HG02588 (cell line): Measurements from ENCODE around the gene PLEKHG4.
A peak's percentile ranks its signal among the peaks of the same experiment; 100 is the strongest.

Experiments
- ATAC-seq: cut with Tn5 transposase; IDR thresholded peaks from one replicate; pipeline ENCODE4 v1.9.1; 2021; ENCODE audit warnings: mild to moderate bottlenecking, moderate library complexity; ENCODE audit not compliant: unreplicated experiment

PLEKHG4 gene

DNA sequence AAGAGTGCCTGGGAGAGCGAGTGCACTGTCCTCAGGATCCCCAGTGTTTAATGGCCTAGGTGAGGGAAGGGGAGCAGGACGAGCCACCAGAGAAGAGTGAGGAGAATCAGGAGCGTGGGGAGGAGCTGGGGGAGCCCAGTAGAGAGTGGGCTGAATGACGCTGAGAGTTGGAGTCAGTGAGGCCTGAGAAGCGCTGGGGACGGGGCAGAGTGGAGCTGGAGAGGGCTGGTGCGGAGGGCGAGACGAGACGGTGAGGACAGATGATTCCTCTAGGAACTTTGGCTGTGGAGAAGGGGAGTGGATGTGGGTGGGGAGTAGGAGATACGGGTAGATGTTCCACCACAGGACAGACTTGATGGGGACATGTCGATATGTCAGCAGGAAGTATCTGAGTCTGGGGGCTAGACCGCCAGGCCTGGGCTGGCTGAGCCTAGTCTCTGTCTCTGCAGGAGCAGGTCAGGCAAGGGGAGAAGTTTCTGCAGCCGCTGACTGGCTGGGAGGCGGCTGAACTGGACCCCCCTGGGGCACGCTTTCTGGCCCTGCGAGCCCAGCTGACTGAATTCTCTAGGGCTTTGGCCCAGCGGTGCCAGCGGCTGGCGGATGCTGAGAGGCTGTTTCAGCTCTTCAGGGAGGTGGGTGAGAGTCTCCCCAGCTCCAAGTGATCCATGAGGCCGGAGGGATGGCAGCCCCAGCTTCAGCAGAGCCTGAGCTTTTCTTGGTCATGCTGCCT lies 4.7 kb downstream of the PLEKHG4 start:
- no peak for ATAC-seq

- no peak for ATAC-seq
Observed at GRCh38 chr16:67284699-67285646, 5.6 kb downstream of the PLEKHG4 start.

- no peak for ATAC-seq
Observed at GRCh38 chr16:67286441-67287235, 7.3 kb downstream of the PLEKHG4 start.

DNA sequence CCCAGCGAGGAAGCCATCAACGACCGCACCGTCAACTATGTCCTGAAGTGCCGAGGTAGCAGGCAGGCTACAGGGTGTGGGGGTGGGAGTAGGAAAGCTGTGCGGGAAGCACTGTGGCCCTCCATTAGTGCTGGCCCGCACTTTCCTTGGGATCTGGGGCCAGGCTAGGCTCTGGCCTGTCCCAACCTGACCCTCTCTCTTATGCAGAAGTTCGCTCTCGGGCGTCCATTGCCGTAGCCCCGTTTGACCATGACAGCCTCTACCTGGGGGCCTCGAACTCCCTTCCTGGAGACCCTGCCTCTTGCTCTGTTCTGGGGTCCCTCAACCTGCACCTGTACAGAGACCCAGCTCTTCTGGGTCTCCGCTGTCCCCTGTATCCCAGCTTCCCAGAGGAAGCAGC lies 8.6 kb downstream of the PLEKHG4 start:
- no peak for ATAC-seq

- no peak for ATAC-seq
Observed at GRCh38 chr16:67291461-67291860, 12.1 kb downstream of the PLEKHG4 start.

DNA sequence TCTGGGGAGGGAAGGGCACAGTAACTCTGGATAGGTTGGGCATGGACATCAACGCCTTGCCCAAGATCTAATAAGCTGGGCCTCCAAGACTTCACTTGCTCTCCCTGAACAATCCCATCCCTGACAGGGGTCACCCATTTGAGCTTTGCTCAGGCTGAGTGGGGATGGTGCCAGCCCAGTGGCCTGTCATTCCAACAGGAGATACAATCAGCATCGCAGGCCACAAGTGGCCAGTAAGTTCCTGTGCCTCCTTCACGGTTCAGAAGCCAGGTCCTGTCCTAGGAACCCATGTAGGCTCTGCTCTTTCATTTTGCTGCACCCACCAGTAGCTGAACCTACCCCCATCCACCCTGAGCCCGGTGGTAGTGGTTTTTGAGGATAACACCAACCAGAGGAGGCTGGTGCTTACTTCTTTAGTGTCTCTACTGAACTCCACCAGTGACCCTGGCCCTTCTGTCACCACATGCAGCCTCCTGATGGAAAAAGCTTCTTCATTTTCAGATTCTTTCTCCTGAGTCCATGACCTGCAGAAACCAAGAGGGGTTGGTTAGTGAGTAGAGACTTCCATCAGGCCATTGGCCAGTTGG lies 14.9 kb downstream of the PLEKHG4 start:
- ATAC-seq = no peak

GRCh38 chr16:67294938-67295361 lies 15.6 kb downstream of the PLEKHG4 start:
- ATAC-seq = no peak

GRCh38 chr16:67296420-67296819 lies 17.1 kb downstream of the PLEKHG4 start:
- no peak for ATAC-seq

DNA sequence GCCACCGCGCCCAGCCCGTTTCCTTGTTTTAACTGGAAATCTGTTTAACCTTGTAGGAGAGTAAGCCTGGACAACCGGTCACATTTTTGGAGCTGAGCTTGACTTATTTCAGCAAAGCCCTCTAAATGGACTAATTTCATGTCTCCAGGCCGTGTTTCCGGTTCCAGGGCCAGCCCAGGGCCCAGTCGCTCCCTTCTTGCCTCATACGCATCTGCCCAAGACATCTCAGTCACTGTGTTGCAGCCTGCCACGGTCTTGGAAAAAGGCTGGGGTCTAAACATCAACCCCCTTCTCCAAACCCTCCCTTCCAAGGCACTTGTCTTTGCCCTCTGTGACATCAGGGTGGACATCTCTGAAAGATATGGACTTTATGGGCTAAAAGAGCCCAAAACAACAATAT lies 18.9 kb downstream of the PLEKHG4 start:
- no peak for ATAC-seq

- no peak for ATAC-seq
Observed at GRCh38 chr16:67299269-67299668, 19.9 kb downstream of the PLEKHG4 start.

DNA sequence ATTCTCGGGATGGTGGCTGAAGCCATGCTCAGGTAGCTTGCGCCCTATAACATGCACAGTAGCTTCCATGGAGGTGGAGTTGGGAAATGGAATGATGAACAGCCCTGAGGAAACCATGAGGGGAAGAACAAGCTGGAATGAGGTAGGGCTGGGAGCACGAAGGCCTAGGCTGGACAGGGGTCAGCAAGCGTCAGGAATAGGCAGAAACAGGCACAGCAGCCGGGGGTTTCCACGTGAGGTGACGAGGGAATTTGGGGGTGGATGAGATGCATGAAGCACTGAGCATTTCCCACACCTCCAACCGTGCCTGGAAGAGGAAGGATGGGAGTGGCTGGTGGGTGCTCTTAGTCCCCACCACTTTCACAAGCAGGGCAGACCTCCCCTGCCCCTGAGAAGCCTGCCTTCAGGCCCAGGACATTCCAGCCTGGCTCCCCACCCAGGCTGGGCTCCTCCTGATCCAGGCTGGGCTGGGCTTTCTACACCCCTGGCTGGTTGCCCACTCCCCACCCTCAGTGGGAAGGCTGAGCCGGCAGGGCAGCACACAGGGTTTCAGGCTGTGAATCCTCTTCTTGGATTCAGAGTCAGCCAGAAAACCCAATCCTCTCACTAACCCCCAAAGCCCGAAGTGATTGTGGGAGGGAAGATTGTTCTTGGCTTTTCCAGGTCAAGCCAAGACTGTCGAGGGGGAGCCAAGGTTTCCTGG lies 21.9 kb downstream of the PLEKHG4 start:
- ATAC-seq = no peak

DNA sequence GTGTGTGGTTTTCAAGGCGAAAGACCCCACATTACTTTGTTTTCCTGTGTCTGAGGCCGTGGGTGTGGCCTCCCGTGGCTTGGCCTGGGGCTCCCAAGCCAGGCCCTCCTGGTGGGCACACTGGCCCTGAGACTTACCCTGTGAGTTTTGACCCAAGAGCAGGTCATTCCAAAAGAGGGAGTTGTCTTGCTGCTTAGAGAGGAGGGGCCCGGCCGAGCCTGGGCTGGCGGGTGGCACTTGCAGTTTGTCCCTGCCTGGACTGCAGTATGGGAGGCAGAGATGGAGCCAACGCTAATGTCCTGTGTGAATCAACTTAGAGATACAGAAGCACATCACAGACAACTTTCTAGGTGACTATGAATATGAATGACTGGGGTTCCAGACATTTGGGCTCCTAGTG lies 22.7 kb downstream of the PLEKHG4 start:
- ATAC-seq = no peak

- ATAC-seq = no peak
Observed at GRCh38 chr16:67302970-67303369, 23.6 kb downstream of the PLEKHG4 start.

- no peak for ATAC-seq
Observed at GRCh38 chr16:67304020-67304419, 24.7 kb downstream of the PLEKHG4 start.

GRCh38 chr16:67305216-67306071 lies 26.1 kb downstream of the PLEKHG4 start:
- no peak for ATAC-seq

GRCh38 chr16:67310561-67310960 lies 31.2 kb downstream of the PLEKHG4 start:
- ATAC-seq = no peak

DNA sequence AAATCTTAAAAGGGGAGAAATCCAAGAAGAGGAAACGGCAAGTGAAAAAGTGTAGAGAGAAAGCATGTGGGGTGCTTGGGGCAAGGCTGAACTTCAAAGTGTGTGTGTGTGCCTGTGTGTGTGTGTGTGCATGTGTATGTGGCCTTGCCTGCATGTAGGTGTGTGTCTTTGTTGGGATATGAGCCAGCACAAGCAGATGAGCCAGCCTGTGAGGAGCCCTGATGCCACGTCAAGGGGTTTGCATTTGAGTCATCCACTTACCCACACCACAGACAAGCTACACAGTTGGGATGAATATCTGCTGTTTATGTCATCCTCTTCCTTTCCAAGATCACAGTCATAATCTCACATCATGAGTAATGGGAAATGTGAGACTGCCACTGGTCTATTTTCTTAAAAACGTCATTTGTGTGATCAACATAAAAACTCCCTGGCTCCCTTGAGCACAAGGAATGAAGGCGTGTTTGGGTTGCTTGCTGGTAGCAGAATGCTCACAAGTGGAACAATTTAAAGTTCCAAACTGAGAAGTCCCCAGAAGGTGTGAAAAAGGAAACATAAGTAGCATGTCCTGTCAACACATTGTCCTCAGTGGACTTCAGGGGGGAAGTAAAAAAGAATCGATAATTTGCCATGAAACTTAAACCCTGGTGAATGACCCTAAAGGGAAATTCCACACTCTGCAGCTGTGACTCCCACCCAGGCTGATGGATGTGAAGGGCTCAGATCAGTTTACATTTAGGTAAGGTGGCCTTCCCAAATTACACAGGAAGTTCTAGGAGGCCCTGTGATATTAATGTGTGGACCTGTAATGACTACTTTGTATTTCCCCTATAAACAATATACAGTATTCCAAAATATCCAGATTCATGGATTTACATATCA lies 32.5 kb downstream of the PLEKHG4 start:
- ATAC-seq = peak; percentile 78

- no peak for ATAC-seq
Observed at GRCh38 chr16:67312719-67313118, 33.4 kb downstream of the PLEKHG4 start.
